Prostate gland (tissue), 2 donors: Measurements from ENCODE around the gene CDYL.

ENCODE experiments used
- POLR2A ChIP-seq: fragments of 450-650 bp; IDR thresholded peaks from one replicate; pipeline ENCODE4 v1.6.1; 2016; ENCODE audit warnings: antibody characterized with exemption, mild to moderate bottlenecking
- TF ChIP-seq, protein P1 (sequence below), 4 experiments: fragments of 200-600 bp in 2 of 4; fragments of 450-650 bp in 2 of 4; sonication (generic) in 2 of 4; IDR thresholded peaks; 1 replicate in 3 of 4; 2 replicates in 1 of 4; pipeline ENCODE4 v1.5.1; 2016 to 2019; ENCODE audit warnings: antibody characterized with exemption in 4 of 4, mild to moderate bottlenecking in 2 of 4, moderate library complexity in 2 of 4

- TF ChIP-seq, protein P1, sequence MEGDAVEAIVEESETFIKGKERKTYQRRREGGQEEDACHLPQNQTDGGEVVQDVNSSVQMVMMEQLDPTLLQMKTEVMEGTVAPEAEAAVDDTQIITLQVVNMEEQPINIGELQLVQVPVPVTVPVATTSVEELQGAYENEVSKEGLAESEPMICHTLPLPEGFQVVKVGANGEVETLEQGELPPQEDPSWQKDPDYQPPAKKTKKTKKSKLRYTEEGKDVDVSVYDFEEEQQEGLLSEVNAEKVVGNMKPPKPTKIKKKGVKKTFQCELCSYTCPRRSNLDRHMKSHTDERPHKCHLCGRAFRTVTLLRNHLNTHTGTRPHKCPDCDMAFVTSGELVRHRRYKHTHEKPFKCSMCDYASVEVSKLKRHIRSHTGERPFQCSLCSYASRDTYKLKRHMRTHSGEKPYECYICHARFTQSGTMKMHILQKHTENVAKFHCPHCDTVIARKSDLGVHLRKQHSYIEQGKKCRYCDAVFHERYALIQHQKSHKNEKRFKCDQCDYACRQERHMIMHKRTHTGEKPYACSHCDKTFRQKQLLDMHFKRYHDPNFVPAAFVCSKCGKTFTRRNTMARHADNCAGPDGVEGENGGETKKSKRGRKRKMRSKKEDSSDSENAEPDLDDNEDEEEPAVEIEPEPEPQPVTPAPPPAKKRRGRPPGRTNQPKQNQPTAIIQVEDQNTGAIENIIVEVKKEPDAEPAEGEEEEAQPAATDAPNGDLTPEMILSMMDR (IDR thresholded peaks at IDR 0.05): no peak
- TF ChIP-seq POLR2A: no peak
Measured at GRCh38 chr6:4817551-4817950, 41.3 kb downstream of the CDYL start.
